Loucy (cell line): ENCODE results near the gene FREM3.

ENCODE experiments used
- CTCF ChIP-seq: fragments of 200-600 bp; sonication (generic); conservative IDR thresholded peaks from 2 replicates; pipeline ENCODE4 v1.5.1; 2014; ENCODE audit warnings: mild to moderate bottlenecking, antibody characterized with exemption, low read length
- EZH2phosphoT487 ChIP-seq: fragments of 200-600 bp; IDR thresholded peaks from 2 replicates; pipeline ENCODE4 v1.6.1; 2018; ENCODE audit warnings: antibody characterized with exemption, mild to moderate bottlenecking, moderate library complexity, borderline replicate concordance

GRCh38 chr4:143711543-143712154 is 11.2 kb upstream of the FREM3 start:
- TF ChIP-seq CTCF, result peak; percentile 55
- TF ChIP-seq EZH2phosphoT487, result no peak
